ENCODE measurements around the gene NPAS3.

NPAS3 gene

DNA sequence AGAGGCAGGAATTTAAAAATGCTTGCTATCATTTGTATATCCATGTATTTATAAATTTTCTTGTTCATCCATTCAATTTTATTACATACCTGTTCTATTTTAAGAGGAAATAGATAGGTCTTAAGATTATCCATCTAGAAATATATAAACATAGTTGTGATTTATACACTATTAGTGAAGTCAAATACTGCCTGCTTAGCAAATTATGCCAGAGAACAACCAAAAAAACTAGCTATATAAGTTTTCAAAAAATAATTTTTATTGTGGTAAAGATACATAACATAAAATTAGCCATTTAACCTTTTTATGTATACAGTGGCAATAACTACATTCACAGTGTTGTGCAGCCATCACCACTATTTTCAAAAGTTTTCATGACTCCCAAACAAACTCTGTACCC lies 237.3 kb downstream of the NPAS3 start:
- H3K4ac ChIP-seq (ENCODE audit: low read depth, low read length): no peak overlapping the region
- H3K9me3 ChIP-seq (ENCODE audit: insufficient read depth, low read depth, low read length): no peaks in the 10 kb centered on the region
- no peaks in the 10 kb centered on the region for H3K79me1 ChIP-seq (ENCODE audit: low read length)
- no peak overlapping the region for H3K18ac ChIP-seq (ENCODE audit: low read length)
- no peaks in the 10 kb centered on the region for H3K4me1 ChIP-seq (ENCODE audit: control insufficient read depth in 1 of 2, insufficient read depth in 2 of 2, low read length in 2 of 2)
- H3K9ac ChIP-seq (ENCODE audit: low read length): no peak overlapping the region
- DNase-seq: no peak
- H2AFZ ChIP-seq (ENCODE audit: insufficient read depth, low read length, poor library complexity): no peak overlapping the region
- H3K4me3 ChIP-seq (ENCODE audit: low read depth, low read length): no peak overlapping the region
- no peaks in the 10 kb centered on the region for H3K27me3 ChIP-seq (ENCODE audit: insufficient read depth, low read length)
- H2AK5ac ChIP-seq (ENCODE audit: low read length): no peak overlapping the region
- no peak overlapping the region for H2BK12ac ChIP-seq (ENCODE audit: low read length)
- no peak overlapping the region for H2BK5ac ChIP-seq (ENCODE audit: low read depth, low read length, poor library complexity)
- no peaks in the 10 kb centered on the region for H3K79me2 ChIP-seq (ENCODE audit: control insufficient read depth, insufficient read depth, low read length, poor library complexity)
- no peak overlapping the region for H4K91ac ChIP-seq (ENCODE audit: low read depth, low read length)
- H3K27ac ChIP-seq (ENCODE audit: low read depth, low read length): no peak overlapping the region
- no peak overlapping the region for H3K23ac ChIP-seq (ENCODE audit: low read length)
- H3K4me2 ChIP-seq (ENCODE audit: low read length): no peak overlapping the region
- no peak overlapping the region for H4K12ac ChIP-seq (ENCODE audit: low read depth, low read length)
- no peak overlapping the region for H3K14ac ChIP-seq (ENCODE audit: low read length)
- no peaks in the 10 kb centered on the region for H3K36me3 ChIP-seq (ENCODE audit: control insufficient read depth in 1 of 2, insufficient read depth in 2 of 2, low read length in 2 of 2)
- H2BK120ac ChIP-seq (ENCODE audit: insufficient read depth, low read length, poor library complexity): no peak overlapping the region
- H4K8ac ChIP-seq (ENCODE audit: low read depth, low read length): no peak overlapping the region

DNA sequence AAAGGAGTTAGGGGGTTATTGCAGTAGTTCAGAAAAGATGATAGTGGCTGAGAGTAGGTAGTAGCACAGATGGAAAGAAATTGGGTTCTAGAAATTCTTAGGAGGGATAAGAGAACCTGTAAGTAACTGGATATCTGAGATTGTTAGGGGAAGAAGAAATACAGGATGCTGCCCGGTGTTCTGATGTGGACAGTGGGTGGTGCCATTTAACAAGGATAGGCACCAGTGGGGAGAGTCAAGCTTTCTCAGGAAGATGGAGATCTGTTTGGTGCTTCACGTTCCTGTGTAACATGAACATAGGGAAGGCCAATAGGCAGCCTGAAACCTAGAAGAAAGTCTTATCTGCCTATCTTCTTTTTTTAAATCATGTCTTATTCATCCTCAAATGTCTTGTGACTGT lies 245.9 kb downstream of the NPAS3 start:
- Histone ChIP-seq H2AFZ (ENCODE audit: insufficient read depth, low read length, poor library complexity) (no peak overlapping the region), H3K4me2 (ENCODE audit: low read length) (no peak overlapping the region), H3K4me1 (ENCODE audit: control insufficient read depth in 1 of 2, insufficient read depth in 2 of 2, low read length in 2 of 2) (no peaks in the 10 kb centered on the region)

GRCh38 chr14:33186656-33187055 lies 248.0 kb downstream of the NPAS3 start:
- H3K4ac ChIP-seq (ENCODE audit: low read depth, low read length): no peak overlapping the region

More for the DNA sequence above, 245.9 kb downstream of the NPAS3 start:
- H2BK12ac ChIP-seq (ENCODE audit: low read length): no peak overlapping the region
- H3K9me3 ChIP-seq (ENCODE audit: insufficient read depth, low read depth, low read length): no peaks in the 10 kb centered on the region
- H3K9ac ChIP-seq (ENCODE audit: low read length): no peak overlapping the region
- no peaks in the 10 kb centered on the region for H3K79me2 ChIP-seq (ENCODE audit: control insufficient read depth, insufficient read depth, low read length, poor library complexity)
- no peak overlapping the region for H4K12ac ChIP-seq (ENCODE audit: low read depth, low read length)
- DNase-seq: no peak
- H2AK5ac ChIP-seq (ENCODE audit: low read length): no peak overlapping the region
- no peak overlapping the region for H2BK5ac ChIP-seq (ENCODE audit: low read depth, low read length, poor library complexity)
- H3K18ac ChIP-seq (ENCODE audit: low read length): no peak overlapping the region
- no peak overlapping the region for H3K4ac ChIP-seq (ENCODE audit: low read depth, low read length)
- no peak overlapping the region for H3K4me3 ChIP-seq (ENCODE audit: low read depth, low read length)
- H4K91ac ChIP-seq (ENCODE audit: low read depth, low read length): no peak overlapping the region
- H3K27ac ChIP-seq (ENCODE audit: low read depth, low read length): no peak overlapping the region
- H2BK120ac ChIP-seq (ENCODE audit: insufficient read depth, low read length, poor library complexity): no peak overlapping the region
- H4K8ac ChIP-seq (ENCODE audit: low read depth, low read length): no peak overlapping the region
- H3K23ac ChIP-seq (ENCODE audit: low read length): no peak overlapping the region
- no peaks in the 10 kb centered on the region for H3K79me1 ChIP-seq (ENCODE audit: low read length)
- no CpG with 5 or more reads among the region's 2 CpGs for WGBS (ENCODE audit: extremely low coverage, insufficient coverage, insufficient read length)
- H3K27me3 ChIP-seq (ENCODE audit: insufficient read depth, low read length): no peaks in the 10 kb centered on the region
- no peak overlapping the region for H3K14ac ChIP-seq (ENCODE audit: low read length)
- no peaks in the 10 kb centered on the region for H3K36me3 ChIP-seq (ENCODE audit: control insufficient read depth in 1 of 2, insufficient read depth in 2 of 2, low read length in 2 of 2)

GRCh38 chr14:33188880-33189279 lies 250.2 kb downstream of the NPAS3 start:
- H4K8ac ChIP-seq (ENCODE audit: low read depth, low read length): no peak overlapping the region
- no peak overlapping the region for H2AFZ ChIP-seq (ENCODE audit: insufficient read depth, low read length, poor library complexity)
- no peak overlapping the region for H3K4ac ChIP-seq (ENCODE audit: low read depth, low read length)
- H3K36me3 ChIP-seq (ENCODE audit: control insufficient read depth in 1 of 2, insufficient read depth in 2 of 2, low read length in 2 of 2): no peaks in the 10 kb centered on the region
- no peaks in the 10 kb centered on the region for H3K79me1 ChIP-seq (ENCODE audit: low read length)
- H2AK5ac ChIP-seq (ENCODE audit: low read length): no peak overlapping the region
- no peak overlapping the region for H3K9ac ChIP-seq (ENCODE audit: low read length)
- H2BK12ac ChIP-seq (ENCODE audit: low read length): no peak overlapping the region
- DNase-seq: no peak
- H4K12ac ChIP-seq (ENCODE audit: low read depth, low read length): no peak overlapping the region
- no peak overlapping the region for H3K27ac ChIP-seq (ENCODE audit: low read depth, low read length)
- no peaks in the 10 kb centered on the region for H3K27me3 ChIP-seq (ENCODE audit: insufficient read depth, low read length)
- H3K4me3 ChIP-seq (ENCODE audit: low read depth, low read length): no peak overlapping the region
- no CpG with 5 or more reads among the region's 2 CpGs for WGBS (ENCODE audit: extremely low coverage, insufficient coverage, insufficient read length)
- no peaks in the 10 kb centered on the region for H3K79me2 ChIP-seq (ENCODE audit: control insufficient read depth, insufficient read depth, low read length, poor library complexity)
- no peaks in the 10 kb centered on the region for H3K4me1 ChIP-seq (ENCODE audit: control insufficient read depth in 1 of 2, insufficient read depth in 2 of 2, low read length in 2 of 2)
- no peak overlapping the region for H3K23ac ChIP-seq (ENCODE audit: low read length)
- H2BK120ac ChIP-seq (ENCODE audit: insufficient read depth, low read length, poor library complexity): no peak overlapping the region
- H3K9me3 ChIP-seq (ENCODE audit: insufficient read depth, low read depth, low read length): no peaks in the 10 kb centered on the region
- H3K18ac ChIP-seq (ENCODE audit: low read length): no peak overlapping the region
- no peak overlapping the region for H4K91ac ChIP-seq (ENCODE audit: low read depth, low read length)
- no peak overlapping the region for H3K14ac ChIP-seq (ENCODE audit: low read length)
- no peak overlapping the region for H3K4me2 ChIP-seq (ENCODE audit: low read length)
- H2BK5ac ChIP-seq (ENCODE audit: low read depth, low read length, poor library complexity): no peak overlapping the region

More at GRCh38 chr14:33186656-33187055, 248.0 kb downstream of the NPAS3 start:
- H3K4me2 ChIP-seq (ENCODE audit: low read length): no peak overlapping the region
- H3K27ac ChIP-seq (ENCODE audit: low read depth, low read length): no peak overlapping the region
- no peak overlapping the region for H4K12ac ChIP-seq (ENCODE audit: low read depth, low read length)
- H3K36me3 ChIP-seq (ENCODE audit: control insufficient read depth in 1 of 2, insufficient read depth in 2 of 2, low read length in 2 of 2): no peaks in the 10 kb centered on the region
- no peaks in the 10 kb centered on the region for H3K27me3 ChIP-seq (ENCODE audit: insufficient read depth, low read length)
- H3K9ac ChIP-seq (ENCODE audit: low read length): no peak overlapping the region
- H4K91ac ChIP-seq (ENCODE audit: low read depth, low read length): no peak overlapping the region
- no peaks in the 10 kb centered on the region for H3K79me2 ChIP-seq (ENCODE audit: control insufficient read depth, insufficient read depth, low read length, poor library complexity)
- H3K4me3 ChIP-seq (ENCODE audit: low read depth, low read length): no peak overlapping the region
- H2AFZ ChIP-seq (ENCODE audit: insufficient read depth, low read length, poor library complexity): no peak overlapping the region
- H3K79me1 ChIP-seq (ENCODE audit: low read length): no peaks in the 10 kb centered on the region
- H4K8ac ChIP-seq (ENCODE audit: low read depth, low read length): no peak overlapping the region
- H2BK12ac ChIP-seq (ENCODE audit: low read length): no peak overlapping the region
- H3K23ac ChIP-seq (ENCODE audit: low read length): no peak overlapping the region
- H2BK5ac ChIP-seq (ENCODE audit: low read depth, low read length, poor library complexity): no peak overlapping the region
- H3K14ac ChIP-seq (ENCODE audit: low read length): no peak overlapping the region
- H2BK120ac ChIP-seq (ENCODE audit: insufficient read depth, low read length, poor library complexity): no peak overlapping the region
- H3K4me1 ChIP-seq (ENCODE audit: control insufficient read depth in 1 of 2, insufficient read depth in 2 of 2, low read length in 2 of 2): no peaks in the 10 kb centered on the region
- no peak overlapping the region for H3K18ac ChIP-seq (ENCODE audit: low read length)
- no peaks in the 10 kb centered on the region for H3K9me3 ChIP-seq (ENCODE audit: insufficient read depth, low read depth, low read length)
- H2AK5ac ChIP-seq (ENCODE audit: low read length): no peak overlapping the region
- DNase-seq: no peak

GRCh38 chr14:33191855-33192254 lies 253.2 kb downstream of the NPAS3 start:
- no peak overlapping the region for H3K18ac ChIP-seq (ENCODE audit: low read length)

More at GRCh38 chr14:33191855-33192254, 253.2 kb downstream of the NPAS3 start:
- Histone ChIP-seq H3K23ac (ENCODE audit: low read length) (no peak overlapping the region), H3K4ac (ENCODE audit: low read depth, low read length) (no peak overlapping the region), H2BK12ac (ENCODE audit: low read length) (no peak overlapping the region), H3K14ac (ENCODE audit: low read length) (no peak overlapping the region), H3K9ac (ENCODE audit: low read length) (no peak overlapping the region), H2AFZ (ENCODE audit: insufficient read depth, low read length, poor library complexity) (no peak overlapping the region), H3K27ac (ENCODE audit: low read depth, low read length) (no peak overlapping the region), H4K91ac (ENCODE audit: low read depth, low read length) (no peak overlapping the region), H3K4me2 (ENCODE audit: low read length) (no peak overlapping the region), H3K9me3 (ENCODE audit: insufficient read depth, low read depth, low read length) (no peaks in the 10 kb centered on the region), H3K27me3 (ENCODE audit: insufficient read depth, low read length) (no peaks in the 10 kb centered on the region), H2BK120ac (ENCODE audit: insufficient read depth, low read length, poor library complexity) (no peak overlapping the region), H3K4me3 (ENCODE audit: low read depth, low read length) (no peak overlapping the region), H4K12ac (ENCODE audit: low read depth, low read length) (no peak overlapping the region), H2BK5ac (ENCODE audit: low read depth, low read length, poor library complexity) (no peak overlapping the region), H3K79me1 (ENCODE audit: low read length) (no peaks in the 10 kb centered on the region), H3K4me1 (ENCODE audit: control insufficient read depth in 1 of 2, insufficient read depth in 2 of 2, low read length in 2 of 2) (no peaks in the 10 kb centered on the region), H2AK5ac (ENCODE audit: low read length) (no peak overlapping the region), H3K36me3 (ENCODE audit: control insufficient read depth in 1 of 2, insufficient read depth in 2 of 2, low read length in 2 of 2) (no peaks in the 10 kb centered on the region), H4K8ac (ENCODE audit: low read depth, low read length) (no peak overlapping the region), H3K79me2 (ENCODE audit: control insufficient read depth, insufficient read depth, low read length, poor library complexity) (no peaks in the 10 kb centered on the region)
- DNase-seq: no peak

All from trophoblast cell (in vitro differentiated cells and primary cell).